ENCODE results near the gene PGBD4. TPM values are rescaled to one million over a fixed set of nuclear protein-coding genes. Genes with fewer than 3 reads are reported as not detected.

The PGBD4 gene
- total RNA-seq, 2 donors from 2014 or later: 0.68 to 0.93 TPM

DNA sequence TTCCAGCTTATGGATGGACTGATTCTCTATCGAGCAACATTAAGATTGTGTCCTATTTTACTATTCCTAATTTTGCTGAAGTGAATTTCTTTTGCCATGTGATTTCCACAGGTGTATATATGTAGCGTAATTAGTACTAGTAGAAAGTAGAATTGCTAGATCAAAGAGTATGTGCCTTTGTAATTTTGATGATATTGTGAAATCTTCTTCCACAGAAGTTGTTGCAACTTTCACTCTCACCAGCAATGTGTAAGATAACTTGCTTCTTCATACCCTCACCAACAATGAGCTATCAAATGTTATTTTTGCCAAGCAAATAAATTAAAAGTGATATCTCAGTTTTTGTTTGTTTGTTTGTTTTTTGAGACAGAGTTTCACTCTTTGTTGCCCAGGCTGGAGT, 5.4 kb downstream of the PGBD4 start:
- no peak for TF ChIP-seq CTCF (conservative IDR thresholded peaks at IDR 0.05)
- H3K9ac ChIP-seq (ENCODE audit: extremely low read depth, low read length, poor library complexity, severe bottlenecking): no peak overlapping the region
- H3K27ac ChIP-seq (ENCODE audit: low read depth, low read length): no peak overlapping the region
- no peaks in the 10 kb centered on the region for H3K9me3 Mint-ChIP-seq
- DNase-seq: no peak
- no peaks in the 10 kb centered on the region for H3K36me3 ChIP-seq (ENCODE audit: control insufficient read depth, insufficient read depth, low read length)
- H3K4me1 ChIP-seq (ENCODE audit: control insufficient read depth, insufficient read depth, low read length): no peaks in the 10 kb centered on the region
- peaks cover 4% of the 10 kb centered on the region for H3K36me3 Mint-ChIP-seq (ENCODE audit: low read depth)
- H3K27me3 Mint-ChIP-seq (ENCODE audit: insufficient read depth): no peaks in the 10 kb centered on the region
- 97% methylated on average over 2 of the region's 2 CpGs; no CpG with 5 or more reads in 1 of the 2 experiments for WGBS, 2 experiments (ENCODE audit: insufficient coverage in 1 of 2, insufficient read length in 1 of 2)
- H3K4me3 Mint-ChIP-seq: no peak overlapping the region
- H3K27me3 ChIP-seq (ENCODE audit: control insufficient read depth, insufficient read depth, low read length, poor library complexity, severe bottlenecking): no peaks in the 10 kb centered on the region
- H3K9me3 ChIP-seq (ENCODE audit: control insufficient read depth, low read length): no peaks in the 10 kb centered on the region
- no peak overlapping the region for H3K4me3 ChIP-seq (ENCODE audit: low read length)
- H3K27ac Mint-ChIP-seq: no peak overlapping the region
- peaks cover 6% of the 10 kb centered on the region for H3K4me1 Mint-ChIP-seq

GRCh38 chr15:34109797-34110663, 8.1 kb downstream of the PGBD4 start:
- Histone ChIP-seq H3K9ac (ENCODE audit: extremely low read depth, low read length, poor library complexity, severe bottlenecking) (no peak overlapping the region), H3K4me1 (ENCODE audit: control insufficient read depth, insufficient read depth, low read length) (no peaks in the 10 kb centered on the region), H3K4me3 (ENCODE audit: low read length) (no peak overlapping the region), H3K36me3 (ENCODE audit: control insufficient read depth, insufficient read depth, low read length) (no peaks in the 10 kb centered on the region), H3K27ac (ENCODE audit: low read depth, low read length) (no peak overlapping the region), H3K27me3 (ENCODE audit: control insufficient read depth, insufficient read depth, low read length, poor library complexity, severe bottlenecking) (no peaks in the 10 kb centered on the region), H3K9me3 (ENCODE audit: control insufficient read depth, low read length) (no peaks in the 10 kb centered on the region)
- TF ChIP-seq CTCF (conservative IDR thresholded peaks at IDR 0.05): peak; percentile 88
- DNase-seq: no peak
- Mint-ChIP-seq H3K27ac (no peak overlapping the region), H3K9me3 (no peaks in the 10 kb centered on the region), H3K4me3 (no peak overlapping the region), H3K4me1 (peaks cover 3% of the 10 kb centered on the region), H3K36me3 (ENCODE audit: low read depth) (no peaks in the 10 kb centered on the region), H3K27me3 (ENCODE audit: insufficient read depth) (no peaks in the 10 kb centered on the region)
- WGBS, 2 experiments (ENCODE audit: insufficient coverage in 1 of 2, insufficient read length in 1 of 2): 91 to 94% methylated on average over 3 to 4 of the region's 5 CpGs

DNA sequence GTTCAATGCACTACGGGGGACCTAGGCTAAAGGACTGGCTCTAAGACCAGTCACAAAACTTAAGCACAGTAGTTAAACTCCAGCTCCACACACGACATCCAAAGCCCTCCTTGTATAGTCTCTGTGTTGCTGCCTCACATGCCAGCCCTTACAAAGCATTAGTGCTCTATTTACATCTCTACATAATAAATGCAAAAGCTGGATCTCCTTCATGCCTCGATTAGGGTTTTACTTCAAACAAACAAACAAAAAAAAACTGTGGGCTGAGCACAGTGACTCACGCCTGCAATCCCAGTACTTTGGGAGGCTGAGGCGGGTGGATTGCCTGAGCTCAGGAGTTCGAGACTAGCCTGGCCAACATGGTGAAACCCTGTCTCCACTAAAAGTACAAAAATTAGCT, 9.6 kb downstream of the PGBD4 start:
- H3K4me3 Mint-ChIP-seq: no peak overlapping the region
- TF ChIP-seq CTCF (conservative IDR thresholded peaks at IDR 0.05): no peak
- H3K27me3 Mint-ChIP-seq (ENCODE audit: insufficient read depth): no peaks in the 10 kb centered on the region
- DNase-seq: no peak
- H3K27ac ChIP-seq (ENCODE audit: low read depth, low read length): no peak overlapping the region
- H3K4me1 Mint-ChIP-seq: peaks cover 3% of the 10 kb centered on the region
- WGBS, 2 experiments (ENCODE audit: insufficient coverage in 1 of 2, insufficient read length in 1 of 2): 64 to 76% methylated on average over 2 to 6 of the region's 6 CpGs
- no peak overlapping the region for H3K27ac Mint-ChIP-seq
- no peak overlapping the region for H3K4me3 ChIP-seq (ENCODE audit: low read length)
- no peaks in the 10 kb centered on the region for H3K36me3 Mint-ChIP-seq (ENCODE audit: low read depth)
- no peaks in the 10 kb centered on the region for H3K9me3 Mint-ChIP-seq
- no peaks in the 10 kb centered on the region for H3K27me3 ChIP-seq (ENCODE audit: control insufficient read depth, insufficient read depth, low read length, poor library complexity, severe bottlenecking)
- H3K36me3 ChIP-seq (ENCODE audit: control insufficient read depth, insufficient read depth, low read length): no peaks in the 10 kb centered on the region
- H3K9me3 ChIP-seq (ENCODE audit: control insufficient read depth, low read length): no peaks in the 10 kb centered on the region
- H3K4me1 ChIP-seq (ENCODE audit: control insufficient read depth, insufficient read depth, low read length): no peaks in the 10 kb centered on the region
- H3K9ac ChIP-seq (ENCODE audit: extremely low read depth, low read length, poor library complexity, severe bottlenecking): no peak overlapping the region
